ENCODE results near the gene CFAP53.
A peak's percentile ranks its signal among the peaks of the same experiment; 100 is the strongest.
"Not testable (repeated sequence)": the region's sequence is repeated elsewhere in the genome, so short reads cannot be mapped to it uniquely, and the experiment has no call there.

The CFAP53 gene

GRCh38 chr18:50298443-50299284 lies 32.4 kb upstream of the CFAP53 start:
- DNase-seq (ENCODE audit: low read depth, low spot score): no peak
- Histone ChIP-seq H3K4me3 (ENCODE audit: insufficient read length, low read depth) (peak overlapping the region; percentile 56), H3K27me3 (ENCODE audit: insufficient read depth, insufficient read length) (peaks cover 35% of the 10 kb centered on the region), H3K36me3 (ENCODE audit: insufficient read depth, insufficient read length, low read length) (no peaks in the 10 kb centered on the region), H3K4me1 (ENCODE audit: insufficient read depth, insufficient read length) (no peaks in the 10 kb centered on the region), H3K9ac (ENCODE audit: insufficient read length, low read depth) (peak overlapping the region; percentile 56), H3K9me3 (ENCODE audit: insufficient read depth, low read length) (no peaks in the 10 kb centered on the region)
- TF ChIP-seq SUZ12 (IDR thresholded peaks at IDR 0.05; ENCODE audit: extremely low read depth, insufficient read depth, insufficient read length) (no peak), YY1 (IDR thresholded peaks at IDR 0.05; ENCODE audit: insufficient read depth, insufficient read length) (no peak), ZNF274 (IDR thresholded peaks at IDR 0.05; ENCODE audit: low read depth, low read length) (no peak)

GRCh38 chr18:50297621-50298442 lies 31.5 kb upstream of the CFAP53 start:
- no peaks in the 10 kb centered on the region for H3K4me1 ChIP-seq (ENCODE audit: insufficient read depth, insufficient read length)
- no peaks in the 10 kb centered on the region for H3K9me3 ChIP-seq (ENCODE audit: insufficient read depth, low read length)
- H3K27me3 ChIP-seq (ENCODE audit: insufficient read depth, insufficient read length): peaks cover 33% of the 10 kb centered on the region
- H3K9ac ChIP-seq (ENCODE audit: insufficient read length, low read depth): peak overlapping the region; percentile 56
- H3K36me3 ChIP-seq (ENCODE audit: insufficient read depth, insufficient read length, low read length): no peaks in the 10 kb centered on the region
- peak overlapping the region; percentile 56 for H3K4me3 ChIP-seq (ENCODE audit: insufficient read length, low read depth)
- TF ChIP-seq YY1 (IDR thresholded peaks at IDR 0.05; ENCODE audit: insufficient read depth, insufficient read length): no peak
- TF ChIP-seq SUZ12 (IDR thresholded peaks at IDR 0.05; ENCODE audit: extremely low read depth, insufficient read depth, insufficient read length): no peak
- TF ChIP-seq ZNF274 (IDR thresholded peaks at IDR 0.05; ENCODE audit: low read depth, low read length): no peak
- DNase-seq (ENCODE audit: low read depth, low spot score): peak; percentile 40

DNA sequence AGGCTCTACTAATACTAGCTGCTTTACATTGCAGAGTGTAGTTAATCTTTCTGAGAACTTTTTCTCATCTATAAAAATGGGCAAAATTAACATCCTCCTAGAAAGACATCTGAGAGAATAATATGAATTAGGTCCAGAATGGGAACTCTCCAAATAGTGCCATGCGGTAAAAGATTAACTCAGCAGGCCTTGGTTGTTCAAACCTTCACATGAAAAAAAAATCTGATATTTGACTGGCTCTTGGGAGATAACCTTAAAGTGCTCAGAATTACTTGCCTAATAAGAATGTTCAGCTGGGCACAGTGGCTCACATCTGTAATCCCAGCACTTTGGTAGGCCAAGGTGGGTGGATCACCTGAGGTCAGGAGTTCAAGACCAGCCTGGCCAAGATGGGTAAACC lies 26.7 kb upstream of the CFAP53 start:
- H3K9ac ChIP-seq (ENCODE audit: insufficient read length, low read depth): no peak overlapping the region
- no peaks in the 10 kb centered on the region for H3K36me3 ChIP-seq (ENCODE audit: insufficient read depth, insufficient read length, low read length)
- no peaks in the 10 kb centered on the region for H3K4me1 ChIP-seq (ENCODE audit: insufficient read depth, insufficient read length)
- H3K4me3 ChIP-seq (ENCODE audit: insufficient read length, low read depth): no peak overlapping the region
- TF ChIP-seq SUZ12 (IDR thresholded peaks at IDR 0.05; ENCODE audit: extremely low read depth, insufficient read depth, insufficient read length): no peak
- TF ChIP-seq ZNF274 (IDR thresholded peaks at IDR 0.05; ENCODE audit: low read depth, low read length): no peak
- no peak for TF ChIP-seq YY1 (IDR thresholded peaks at IDR 0.05; ENCODE audit: insufficient read depth, insufficient read length)
- no peak for DNase-seq (ENCODE audit: low read depth, low spot score)
- H3K9me3 ChIP-seq (ENCODE audit: insufficient read depth, low read length): no peaks in the 10 kb centered on the region
- peaks cover under 1% of the 10 kb centered on the region for H3K27me3 ChIP-seq (ENCODE audit: insufficient read depth, insufficient read length)

DNA sequence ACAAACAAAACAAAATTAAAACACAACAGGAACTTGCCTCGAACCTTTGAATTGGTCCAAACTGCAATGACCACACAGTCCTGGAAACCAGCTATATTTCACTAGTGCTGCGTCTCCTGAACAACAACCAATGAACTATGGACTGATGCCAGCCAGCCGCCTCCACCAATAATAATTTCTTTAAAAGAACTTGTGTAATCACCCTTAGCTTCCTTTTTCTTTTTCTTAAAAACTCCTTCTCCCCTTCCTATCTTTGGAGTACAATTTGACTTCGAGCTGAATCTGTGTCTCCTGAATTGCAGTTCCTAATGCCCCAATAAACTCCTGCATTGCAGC lies 22.8 kb upstream of the CFAP53 start:
- H3K36me3 ChIP-seq (ENCODE audit: insufficient read depth, insufficient read length, low read length): peaks cover 23% of the 10 kb centered on the region
- no peaks in the 10 kb centered on the region for H3K9me3 ChIP-seq (ENCODE audit: insufficient read depth, low read length)
- DNase-seq (ENCODE audit: low read depth, low spot score): no peak
- TF ChIP-seq ZNF274 (IDR thresholded peaks at IDR 0.05; ENCODE audit: low read depth, low read length) (no peak), YY1 (IDR thresholded peaks at IDR 0.05; ENCODE audit: insufficient read depth, insufficient read length) (no peak), SUZ12 (IDR thresholded peaks at IDR 0.05; ENCODE audit: extremely low read depth, insufficient read depth, insufficient read length) (no peak)
- no peak overlapping the region for H3K4me3 ChIP-seq (ENCODE audit: insufficient read length, low read depth)
- no peaks in the 10 kb centered on the region for H3K4me1 ChIP-seq (ENCODE audit: insufficient read depth, insufficient read length)
- H3K9ac ChIP-seq (ENCODE audit: insufficient read length, low read depth): no peak overlapping the region
- H3K27me3 ChIP-seq (ENCODE audit: insufficient read depth, insufficient read length): no peaks in the 10 kb centered on the region

DNA sequence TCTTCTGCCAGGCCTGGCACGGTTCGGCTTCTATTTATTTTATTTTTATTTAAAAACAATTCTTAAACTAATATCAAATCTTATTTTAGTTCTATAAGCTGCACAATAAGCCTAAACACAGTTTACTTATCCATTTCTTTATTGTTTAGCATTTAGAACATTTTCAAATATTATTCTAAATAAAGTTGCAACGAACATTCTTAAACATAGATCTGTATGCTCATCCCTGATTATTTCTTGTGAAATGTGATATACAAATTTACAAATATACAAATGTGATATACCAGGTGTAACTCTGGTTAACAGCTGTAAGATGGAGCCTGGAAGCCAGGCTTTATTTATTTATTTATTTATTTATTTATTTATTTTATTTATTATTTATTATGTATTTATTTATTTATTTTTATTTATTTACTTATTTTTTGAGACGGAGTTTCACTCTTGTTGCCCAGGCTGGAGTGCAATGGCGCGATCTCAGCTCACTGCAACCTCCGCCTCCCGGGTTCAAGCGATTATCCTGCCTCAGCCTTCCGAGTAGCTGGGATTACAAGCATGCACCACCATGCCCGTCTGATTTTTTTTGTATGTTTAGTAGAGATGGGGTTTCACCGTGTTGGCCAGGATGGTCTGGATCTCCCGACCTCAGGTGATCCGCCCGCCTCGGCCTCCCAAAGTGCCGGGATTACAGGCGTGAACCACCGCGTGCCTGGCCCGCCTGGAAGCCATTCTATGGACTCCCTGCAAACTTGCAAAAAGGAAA lies 22.2 kb upstream of the CFAP53 start:
- not testable (repeated sequence) for H3K9me3 ChIP-seq (ENCODE audit: insufficient read depth, low read length); DNase-seq (ENCODE audit: low read depth, low spot score); H3K27me3 ChIP-seq (ENCODE audit: insufficient read depth, insufficient read length); H3K4me1 ChIP-seq (ENCODE audit: insufficient read depth, insufficient read length); H3K9ac ChIP-seq (ENCODE audit: insufficient read length, low read depth)
- H3K4me3 ChIP-seq (ENCODE audit: insufficient read length, low read depth): peak overlapping the region; percentile 66
- H3K36me3 ChIP-seq (ENCODE audit: insufficient read depth, insufficient read length, low read length): peaks cover 28% of the 10 kb centered on the region

DNA sequence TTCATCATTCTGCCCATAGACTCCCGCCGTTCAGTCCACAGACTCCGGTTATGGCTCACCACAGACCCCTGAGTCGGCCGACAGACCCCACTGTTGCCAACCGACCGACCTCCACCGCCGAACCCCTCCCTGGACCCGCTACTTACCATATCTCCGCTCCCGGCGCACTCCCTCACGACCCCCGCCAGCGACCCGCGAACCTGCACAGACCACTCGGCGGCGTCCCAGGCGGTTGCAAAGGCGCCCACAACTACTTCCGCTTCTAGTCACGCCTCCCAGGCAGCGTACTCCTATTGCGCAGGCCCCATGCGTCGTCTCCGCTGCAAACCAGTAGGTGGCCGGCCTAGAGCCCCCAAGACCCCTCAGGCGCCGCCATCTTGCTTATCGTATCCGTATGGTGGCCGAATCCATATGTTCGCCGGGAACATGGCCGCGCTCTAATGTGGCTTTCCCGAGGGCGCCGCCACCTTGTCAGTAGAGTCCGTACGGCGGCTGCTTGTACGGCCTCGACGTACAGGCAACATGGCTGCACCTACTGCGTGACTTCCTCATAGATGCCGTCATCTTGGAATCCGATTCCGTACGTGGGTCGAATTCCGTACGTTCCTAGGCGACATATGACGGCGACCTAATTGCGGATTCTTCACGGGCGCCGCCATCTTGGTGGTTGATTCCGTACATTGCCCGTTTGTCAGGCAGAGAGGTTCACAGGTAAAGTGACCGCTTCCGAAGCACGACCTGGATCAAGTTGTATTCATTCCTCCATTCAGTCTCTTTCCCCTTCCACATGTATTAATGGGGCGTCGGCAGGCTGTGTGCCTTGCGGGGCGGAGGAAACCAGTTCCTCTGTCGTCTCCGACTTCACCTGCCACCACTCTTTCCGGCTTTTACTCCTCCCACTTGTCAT lies 21.4 kb upstream of the CFAP53 start, which contains the start of gene CXXC1:
Gene CXXC1, minus strand, starts transcription at position 252 of the 907 bp plus-strand sequence. Its CDS starts 103 bp downstream, at position 149.
- Histone ChIP-seq H3K36me3 (ENCODE audit: insufficient read depth, insufficient read length, low read length) (peaks cover 37% of the 10 kb centered on the region), H3K9ac (ENCODE audit: insufficient read length, low read depth) (peak within 1 kb of the TSS; percentile 93), H3K27me3 (ENCODE audit: insufficient read depth, insufficient read length) (no peaks in the 10 kb centered on the region), H3K4me1 (ENCODE audit: insufficient read depth, insufficient read length) (no peaks in the 10 kb centered on the region), H3K4me3 (ENCODE audit: insufficient read length, low read depth) (peak within 1 kb of the TSS; percentile 92), H3K9me3 (ENCODE audit: insufficient read depth, low read length) (no peaks in the 10 kb centered on the region)
- no peak for TF ChIP-seq ZNF274 (IDR thresholded peaks at IDR 0.05; ENCODE audit: low read depth, low read length)
- TF ChIP-seq SUZ12 (IDR thresholded peaks at IDR 0.05; ENCODE audit: extremely low read depth, insufficient read depth, insufficient read length): no peak
- peak; percentile 100 for TF ChIP-seq YY1 (IDR thresholded peaks at IDR 0.05; ENCODE audit: insufficient read depth, insufficient read length)
- peak; percentile 94 for DNase-seq (ENCODE audit: low read depth, low spot score)

Data from NT2/D1 (cell line).